AG09309 (cell line): ENCODE results near the gene ROR2.

Experiments used
- DNase-seq: peaks from one replicate; pipeline ENCODE4 v3.0.0-alpha.2; 2010; ENCODE audit warnings: low read depth
- H3K4me3 ChIP-seq: 2 replicates; pipeline ENCODE4 v1.5.1; 2011; ENCODE audit warnings: mild to moderate bottlenecking, low read depth, low read length, moderate library complexity; ENCODE audit not compliant: control insufficient read depth
- CTCF ChIP-seq: IDR thresholded peaks from 2 replicates; pipeline ENCODE4 v1.5.1; 2011; ENCODE audit warnings: mild to moderate bottlenecking, low read depth, low read length, inconsistent platforms; ENCODE audit not compliant: insufficient read depth, control insufficient read depth; ENCODE audit errors: missing control alignments

ROR2 gene

GRCh38 chr9:91949392-91949945 is 559 bp downstream of the ROR2 start:
- H3K4me3 ChIP-seq, result no peak overlapping the region; the same call in 1 of the 2 replicates
- no peak for DNase-seq
- no peak for TF ChIP-seq CTCF

- DNase-seq, result no peak
- H3K4me3 ChIP-seq, result no peak overlapping the region
- TF ChIP-seq CTCF, result no peak
Observed at GRCh38 chr9:91948597-91949391, 1.2 kb downstream of the ROR2 start.

- DNase-seq, result no peak
- no peak overlapping the region for H3K4me3 ChIP-seq
- no peak for TF ChIP-seq CTCF
Observed at GRCh38 chr9:91948101-91948596, 1.9 kb downstream of the ROR2 start.

GRCh38 chr9:91946653-91947488 is 3.2 kb downstream of the ROR2 start:
- no peak for TF ChIP-seq CTCF
- no peak for DNase-seq
- H3K4me3 ChIP-seq, result no peak overlapping the region

GRCh38 chr9:91946196-91946595 is 3.8 kb downstream of the ROR2 start:
- no peak for DNase-seq
- H3K4me3 ChIP-seq, result no peak overlapping the region
- TF ChIP-seq CTCF, result no peak

GRCh38 chr9:91945277-91946085 is 4.5 kb downstream of the ROR2 start:
- no peak overlapping the region for H3K4me3 ChIP-seq
- no peak for TF ChIP-seq CTCF
- no peak for DNase-seq
